Pericardium fibroblast (primary cell): ENCODE results near the gene TMEM11. TPM values are rescaled to one million over a fixed set of nuclear protein-coding genes. Genes with fewer than 3 reads are reported as not detected.

Source experiments
- total RNA-seq: library from RNA; depleted of rRNA; stranded (reverse); fragments of >200 nt; gene quantifications from 2 replicates; pipeline ENCODE4 v1.2.3, GENCODE V29; 2015

Gene TMEM11
- 25.6 and 31.7 TPM in 2 replicates for total RNA-seq

GRCh38 chr17:21214015-21214776, at the start of gene TMEM11:
TSS of gene TMEM11 (minus strand) at chr17:21214161. CDS start at chr17:21214152, 9 bp downstream.

GRCh38 chr17:21252796-21253645, 39.1 kb upstream of the TMEM11 start, which contains the start of gene NATD1:
TSS of gene NATD1 (minus strand) at chr17:21253410. CDS start at chr17:21253264, 146 bp downstream.

Other genes starting within 250 kb of the TMEM11 start
- 128 and 150 TPM in 2 replicates for gene USP22, start 171.2 kb downstream of the TMEM11 start, total RNA-seq
- 13.1 and 41.7 TPM in 2 replicates for gene DHRS7B, start 87.2 kb downstream of the TMEM11 start, total RNA-seq
- gene NATD1, start 39.2 kb upstream of the TMEM11 start, total RNA-seq = 10.6 and 19.3 TPM in 2 replicates
- 11.3 and 12.4 TPM in 2 replicates for gene MAP2K3, start 70.5 kb upstream of the TMEM11 start, total RNA-seq
- gene KCNJ12, start 162.2 kb upstream of the TMEM11 start, total RNA-seq = 1.5 and 5.1 TPM in 2 replicates